ENCODE data around the gene TBC1D3I.
"Not testable (repeated sequence)": the region's sequence is repeated elsewhere in the genome, so short reads cannot be mapped to it uniquely, and the experiment has no call there.

Gene TBC1D3I

GRCh38 chr17:36264470-36264869, at the start of gene TBC1D3I:
TBC1D3I (minus strand) TSS chr17:36264570; CDS start chr17:36262985, 1,585 bp downstream.
- DNase-seq (ENCODE audit: low spot score): not testable (repeated sequence)

- not testable (repeated sequence) for DNase-seq (ENCODE audit: low spot score)
Observed at GRCh38 chr17:36295161-36295560, 30.8 kb upstream of the TBC1D3I start.

GRCh38 chr17:36289965-36290612, 25.7 kb upstream of the TBC1D3I start:
- not testable (repeated sequence) for DNase-seq (ENCODE audit: low spot score)

- DNase-seq (ENCODE audit: low spot score): not testable (repeated sequence)
Observed at GRCh38 chr17:36284219-36284618, 19.8 kb upstream of the TBC1D3I start.

- not testable (repeated sequence) for DNase-seq (ENCODE audit: low spot score)
Observed at GRCh38 chr17:36283256-36283655, 18.9 kb upstream of the TBC1D3I start.

GRCh38 chr17:36242046-36242445, 22.3 kb downstream of the TBC1D3I start:
- DNase-seq (ENCODE audit: low spot score): not testable (repeated sequence)

- DNase-seq (ENCODE audit: low spot score): not testable (repeated sequence)
Observed at GRCh38 chr17:36229644-36230043, 34.7 kb downstream of the TBC1D3I start.

GRCh38 chr17:36222967-36223366, 41.4 kb downstream of the TBC1D3I start:
- not testable (repeated sequence) for DNase-seq (ENCODE audit: low spot score)

GRCh38 chr17:36221581-36222100, 42.7 kb downstream of the TBC1D3I start:
- not testable (repeated sequence) for DNase-seq (ENCODE audit: low spot score)

- DNase-seq (ENCODE audit: low spot score): not testable (repeated sequence)
Observed at GRCh38 chr17:36220737-36221580, 43.4 kb downstream of the TBC1D3I start.

- DNase-seq (ENCODE audit: low spot score): not testable (repeated sequence)
Observed at GRCh38 chr17:36219556-36219955, 44.8 kb downstream of the TBC1D3I start.

- DNase-seq (ENCODE audit: low spot score): not testable (repeated sequence)
Observed at GRCh38 chr17:36215406-36216308, 48.7 kb downstream of the TBC1D3I start.

- DNase-seq (ENCODE audit: low spot score): no peak
Observed at GRCh38 chr17:36214918-36215317, 49.5 kb downstream of the TBC1D3I start.

- DNase-seq (ENCODE audit: low spot score): no peak
Observed at GRCh38 chr17:36213695-36214094, 50.7 kb downstream of the TBC1D3I start.

GRCh38 chr17:36212966-36213365, 51.4 kb downstream of the TBC1D3I start:
- DNase-seq (ENCODE audit: low spot score): no peak

- DNase-seq (ENCODE audit: low spot score): no peak
Observed at GRCh38 chr17:36212272-36212605, 52.1 kb downstream of the TBC1D3I start.

- not testable (repeated sequence) for DNase-seq (ENCODE audit: low spot score)
Observed at GRCh38 chr17:36211484-36212271, 52.7 kb downstream of the TBC1D3I start.

- not testable (repeated sequence) for DNase-seq (ENCODE audit: low spot score)
Observed at GRCh38 chr17:36210439-36211211, 53.7 kb downstream of the TBC1D3I start, which contains the start of gene CCL4L2. CCL4L2 (plus strand) TSS chr17:36211063.

- DNase-seq (ENCODE audit: low spot score): no peak
Observed at GRCh38 chr17:36209575-36209974, 54.8 kb downstream of the TBC1D3I start.

GRCh38 chr17:36207383-36207782, 57.0 kb downstream of the TBC1D3I start:
- DNase-seq (ENCODE audit: low spot score): not testable (repeated sequence)

Measured in iPS-NIHi11 (cell line).